ENCODE measurements around the gene IFT20. TPM values are rescaled to one million over a fixed set of nuclear protein-coding genes. Genes with fewer than 3 reads are reported as not detected.

IFT20 gene
- polyA plus RNA-seq, 12 donors: 20.2 to 74.8 (median 37.7) TPM; not detected in 1

- DNase-seq: no peak
Observed at GRCh38 chr17:28367641-28368305, 32.5 kb upstream of the IFT20 start.

GRCh38 chr17:28366605-28367004 is 31.3 kb upstream of the IFT20 start:
- DNase-seq: no peak

DNA sequence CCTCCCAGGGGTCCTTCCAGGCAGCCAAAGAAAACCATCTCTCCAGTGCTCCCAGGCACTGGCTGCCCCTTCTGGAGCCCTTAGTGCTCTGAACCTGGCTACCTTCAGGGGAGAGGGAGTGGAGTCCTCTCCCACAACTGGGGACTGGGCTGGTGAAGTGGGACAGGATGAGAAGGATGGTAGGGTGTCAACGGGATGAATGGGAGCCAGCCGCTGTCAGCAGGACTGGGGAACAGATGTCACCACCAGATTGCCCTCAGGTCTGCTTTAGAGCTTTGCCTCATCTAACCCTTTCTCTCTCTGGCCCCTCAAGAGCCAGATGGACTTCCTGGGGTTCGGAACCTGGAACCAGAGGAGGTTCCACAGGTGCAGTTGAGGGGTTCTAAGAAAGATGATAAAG is 30.2 kb upstream of the IFT20 start:
- DNase-seq: no peak

- no peak for DNase-seq
Observed at GRCh38 chr17:28364665-28365363, 29.5 kb upstream of the IFT20 start, which contains the start of gene SEBOX. Gene SEBOX, minus strand, starts transcription at chr17:28365199. Its CDS starts 48 bp downstream, at chr17:28365151.

GRCh38 chr17:28363776-28364650 is 28.7 kb upstream of the IFT20 start:
- DNase-seq: no peak

DNA sequence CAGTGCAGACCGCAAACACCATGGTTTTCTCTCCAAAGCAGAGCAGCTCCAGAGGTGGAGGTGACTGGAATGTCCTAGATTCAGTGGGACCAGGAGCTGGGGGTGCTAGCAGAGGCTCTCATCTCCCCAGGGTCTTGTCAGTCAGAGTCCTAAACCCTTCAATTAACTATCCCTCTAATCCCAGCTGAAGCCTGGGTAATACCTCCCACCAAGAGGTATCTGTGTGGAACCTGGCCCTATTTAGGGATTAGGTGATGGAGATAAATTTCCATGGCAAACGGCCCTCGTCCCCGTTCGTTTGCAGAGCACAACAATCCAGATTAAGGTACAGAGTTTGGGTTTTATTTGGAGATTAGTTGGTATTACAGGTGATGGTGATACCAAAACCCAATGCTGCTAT is 27.9 kb upstream of the IFT20 start:
- DNase-seq: no peak

GRCh38 chr17:28357901-28358197 is 22.6 kb upstream of the IFT20 start:
- DNase-seq: no peak

DNA sequence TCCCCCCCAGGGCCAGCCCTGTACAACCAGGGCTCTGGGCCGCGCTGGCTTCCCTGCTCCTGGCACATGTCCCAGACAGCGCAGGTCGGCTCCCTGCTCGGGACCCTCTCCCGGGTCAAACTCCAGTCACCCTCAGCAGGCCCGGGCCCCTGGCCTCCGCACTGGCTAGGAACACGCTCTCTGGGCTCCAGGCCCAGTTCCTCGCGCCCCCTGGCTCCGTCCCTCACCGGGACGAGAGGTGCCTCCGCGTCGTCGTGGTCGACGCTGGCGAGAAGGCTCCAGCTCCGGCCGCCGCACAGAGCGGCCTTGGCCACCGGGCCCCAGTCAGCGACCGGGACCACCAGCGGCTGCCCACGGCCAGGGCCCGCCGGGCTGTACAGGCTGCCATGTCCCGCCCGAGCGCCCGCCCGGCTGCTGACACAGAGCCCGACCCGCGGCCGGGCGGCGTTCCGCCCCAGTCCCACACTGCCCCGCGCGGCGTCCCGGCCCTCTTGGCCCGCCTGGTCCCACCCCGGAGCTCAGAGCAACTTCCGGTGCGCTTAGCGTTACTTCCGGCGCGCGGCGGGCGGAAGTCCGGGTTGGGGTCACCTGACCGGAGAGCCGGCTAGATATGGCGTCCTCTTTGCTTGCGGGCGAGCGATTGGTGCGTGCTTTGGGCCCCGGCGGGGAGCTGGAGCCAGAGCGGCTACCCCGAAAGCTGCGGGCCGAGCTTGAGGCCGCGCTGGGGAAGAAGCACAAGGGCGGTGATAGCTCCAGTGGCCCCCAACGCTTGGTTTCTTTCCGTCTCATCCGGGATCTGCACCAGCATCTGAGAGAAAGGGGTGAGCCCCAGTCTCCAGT is 22.0 kb upstream of the IFT20 start, which contains the start of gene POLDIP2:
Gene POLDIP2 (minus strand): TSS at position 467 of the 840 bp plus-strand sequence. CDS start 79 bp downstream, at position 388.
- DNase-seq: peak; percentile 96

DNA sequence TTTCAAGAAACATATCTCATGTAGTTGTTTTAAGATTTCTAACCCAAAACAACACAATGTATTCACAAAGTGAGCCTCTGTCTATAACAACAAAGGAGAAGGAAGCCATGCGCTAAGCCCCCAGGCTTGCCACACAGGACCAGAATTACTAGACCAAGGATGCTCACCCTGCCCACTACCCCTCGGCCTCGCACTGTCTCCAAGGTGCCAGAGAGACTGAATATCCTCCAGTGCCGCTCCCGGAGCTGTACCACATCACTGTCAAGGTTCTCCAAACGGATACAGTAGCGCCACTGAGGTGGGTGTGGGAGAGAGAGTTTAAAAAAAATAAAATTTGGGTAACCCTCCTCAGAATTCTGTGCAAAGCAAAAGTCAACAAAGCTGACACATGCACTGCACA is 15.0 kb upstream of the IFT20 start:
- DNase-seq: no peak

GRCh38 chr17:28348979-28349378 is 13.7 kb upstream of the IFT20 start:
- no peak for DNase-seq

DNA sequence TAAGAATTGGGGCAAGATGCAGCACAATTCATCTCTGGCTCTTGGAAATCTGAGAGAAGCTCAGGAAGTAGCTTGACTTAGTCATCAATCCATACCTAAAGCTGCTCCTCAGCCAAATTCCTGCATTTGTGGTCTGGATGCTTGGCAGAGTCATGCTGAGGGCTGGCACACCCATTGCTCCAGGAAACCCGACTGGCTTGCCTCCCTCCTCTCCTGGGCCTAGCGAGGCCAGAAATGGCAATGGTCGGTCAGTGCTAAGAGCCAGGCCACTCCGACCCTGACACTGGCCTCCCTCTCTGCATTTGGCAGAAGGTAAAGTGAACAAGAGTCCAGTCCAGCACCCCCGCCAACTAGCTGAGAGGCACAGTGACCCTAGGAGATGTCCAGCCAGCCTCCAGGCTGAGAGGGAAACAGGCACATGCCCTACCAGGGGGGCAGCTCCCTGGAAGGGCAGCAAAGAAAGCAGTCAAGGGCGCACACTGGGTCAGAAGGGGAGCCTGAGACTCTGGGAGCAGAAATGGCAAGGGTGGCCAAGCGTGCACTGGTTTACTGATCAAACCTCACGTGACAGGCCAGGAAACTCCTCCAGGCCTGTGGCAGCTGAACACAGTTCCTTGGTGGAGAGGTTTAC is 12.1 kb upstream of the IFT20 start:
- no peak for DNase-seq

DNA sequence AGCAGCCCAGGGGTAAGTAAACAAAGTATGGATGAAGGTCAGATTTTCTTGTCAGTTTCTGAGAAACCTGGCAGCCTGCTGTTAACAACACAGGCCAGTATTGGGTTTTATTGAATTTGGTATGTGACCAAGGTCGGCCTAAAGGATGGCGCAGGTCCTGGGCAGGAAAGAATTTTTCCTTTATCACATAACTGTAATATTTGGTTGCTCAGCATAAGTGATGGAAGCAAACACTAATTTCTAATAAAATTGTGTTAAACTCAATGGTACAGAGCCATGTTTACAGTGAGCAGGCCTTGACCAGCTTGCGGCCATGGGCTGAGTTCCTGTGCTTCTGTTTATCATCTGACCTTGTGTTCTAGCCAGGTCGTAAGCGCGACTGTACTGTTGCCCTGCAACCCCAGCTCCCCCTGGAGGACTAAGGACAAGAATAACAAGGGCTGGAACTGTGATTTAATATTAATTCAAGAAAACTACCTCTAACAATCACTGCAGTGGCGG is 11.5 kb upstream of the IFT20 start:
- no peak for DNase-seq

- DNase-seq: no peak
Observed at GRCh38 chr17:28346199-28346580, 10.9 kb upstream of the IFT20 start.

GRCh38 chr17:28345419-28346198 is 10.3 kb upstream of the IFT20 start:
- no peak for DNase-seq

- no peak for DNase-seq
Observed at GRCh38 chr17:28344435-28344901, 9.2 kb upstream of the IFT20 start.

- DNase-seq: no peak
Observed at GRCh38 chr17:28344011-28344410, 8.7 kb upstream of the IFT20 start.

GRCh38 chr17:28343491-28343932 is 8.2 kb upstream of the IFT20 start:
- no peak for DNase-seq

DNA sequence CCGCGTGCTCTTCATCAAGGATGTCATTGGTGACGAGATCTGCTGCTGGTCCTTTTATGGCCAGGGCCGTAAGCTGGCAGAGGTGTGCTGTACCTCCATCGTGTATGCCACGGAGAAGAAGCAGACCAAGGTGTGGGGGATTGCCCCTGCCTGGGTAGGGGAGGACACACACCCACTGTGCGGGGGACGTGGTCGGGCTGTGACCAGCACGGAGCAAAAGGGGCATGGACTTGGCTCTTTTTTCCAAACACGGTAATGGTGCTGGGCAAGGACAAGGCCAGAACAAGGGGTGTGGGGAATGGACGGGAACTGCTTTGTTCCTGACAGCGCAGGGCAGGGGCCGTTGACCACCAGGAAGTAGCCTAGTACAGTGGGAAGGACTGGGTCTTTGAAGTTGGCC is 7.0 kb upstream of the IFT20 start:
- no peak for DNase-seq

- no peak for DNase-seq
Observed at GRCh38 chr17:28341516-28341915, 6.2 kb upstream of the IFT20 start.

DNA sequence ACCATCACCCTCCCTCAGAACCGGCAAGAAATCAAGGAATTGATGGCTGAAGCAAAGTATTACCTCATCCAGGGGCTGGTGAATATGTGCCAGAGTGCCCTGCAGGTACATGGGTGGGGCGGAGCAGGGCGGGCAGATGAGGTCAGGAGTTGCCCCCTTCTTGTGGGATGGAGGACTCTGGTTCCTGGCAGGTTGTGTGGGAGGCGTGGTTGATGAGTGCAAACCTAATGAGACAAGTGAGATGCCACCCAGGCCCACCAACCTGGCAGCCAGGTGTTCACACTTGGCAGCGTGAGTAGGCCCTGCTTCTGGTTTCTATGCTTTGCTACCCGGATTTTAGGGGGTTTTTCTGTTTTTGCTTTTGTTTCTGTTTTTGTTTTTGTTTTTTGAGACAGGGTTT is 5.1 kb upstream of the IFT20 start:
- no peak for DNase-seq

All from muscle of arm (tissue), 12 donors.